COR-L47 (cell line): ENCODE results near the gene ASPG.

Experiments
- DNase-seq: peaks from one replicate; lab custom pipeline; 2025; lab: John Stamatoyannopoulos, UW

The ASPG gene

DNA sequence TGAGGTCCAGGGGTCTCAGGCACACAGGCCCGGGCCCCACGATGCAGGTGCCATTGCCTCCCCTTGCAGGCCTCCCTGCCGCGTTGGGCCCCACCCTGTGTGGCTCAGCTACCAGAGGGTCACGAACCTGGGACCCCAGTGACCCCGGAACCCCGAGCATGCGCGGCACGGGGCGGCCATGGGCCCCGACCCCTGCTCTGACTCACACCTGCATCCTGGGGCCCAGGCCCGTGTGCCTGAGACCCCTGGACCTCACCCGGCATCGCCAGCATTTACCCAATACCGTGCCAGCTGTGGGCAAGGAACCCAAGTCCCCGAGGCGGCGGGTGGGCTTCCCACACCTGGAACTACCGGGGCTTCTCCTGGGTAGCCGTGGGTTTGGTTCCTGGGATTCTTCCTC, 78.0 kb downstream of the ASPG start:
- DNase-seq, result no peak

DNA sequence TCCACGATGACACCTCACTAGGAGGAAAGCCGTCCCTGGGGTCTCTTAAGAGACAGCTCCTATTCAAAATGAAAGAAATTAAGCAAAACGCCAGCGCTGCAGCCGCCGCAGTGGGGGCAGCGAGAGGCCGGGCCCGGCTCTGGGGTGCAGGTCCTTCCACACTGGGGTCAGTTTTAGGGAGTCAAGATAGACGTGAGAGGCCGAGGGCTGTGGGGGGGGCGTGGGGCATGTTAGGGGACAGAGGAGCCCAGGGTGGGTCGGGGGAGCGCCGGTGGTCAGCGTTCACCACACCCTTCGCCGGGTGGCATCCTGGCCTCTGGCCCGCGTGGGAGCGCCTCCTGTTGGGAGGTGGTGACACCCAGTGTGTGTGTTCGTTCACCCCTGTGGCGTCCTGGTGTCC, 78.5 kb downstream of the ASPG start:
- no peak for DNase-seq

DNA sequence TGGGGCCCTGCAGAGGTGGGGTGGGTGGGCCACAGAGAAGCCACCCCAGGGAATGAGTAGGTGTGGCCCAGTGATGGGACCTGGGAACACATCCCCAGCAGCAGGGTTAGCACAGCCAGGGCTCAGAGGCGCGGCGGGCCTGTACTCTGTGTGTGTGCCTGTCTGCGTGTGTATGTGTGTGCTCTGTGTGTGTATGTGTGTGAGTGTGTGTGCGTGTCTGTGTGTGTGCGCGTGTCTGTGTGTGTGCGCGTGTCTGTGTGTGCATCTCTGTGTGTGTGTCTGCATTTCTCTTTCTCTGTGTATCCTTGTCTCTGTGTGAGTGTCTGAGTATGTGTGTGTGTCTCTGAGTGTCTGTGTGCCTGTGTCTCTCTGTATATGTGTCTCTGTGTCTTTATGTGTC, 79.0 kb downstream of the ASPG start:
- no peak for DNase-seq
